Stimulated activated CD4-positive, alpha-beta T cell treated with anti-CD3 and anti-CD28 coated beads, TNF-alpha, amount 100 ng/mL, for 1 hour (primary cell): ENCODE data around the gene OR52W1.

Experiments used
- DNase-seq, 3 donors: peaks; one replicate each; pipeline ENCODE4 v3.0.0-alpha.2; 2020; ENCODE audit warnings: low read depth in 3 of 3, low spot score in 1 of 3

The OR52W1 gene, protein sequence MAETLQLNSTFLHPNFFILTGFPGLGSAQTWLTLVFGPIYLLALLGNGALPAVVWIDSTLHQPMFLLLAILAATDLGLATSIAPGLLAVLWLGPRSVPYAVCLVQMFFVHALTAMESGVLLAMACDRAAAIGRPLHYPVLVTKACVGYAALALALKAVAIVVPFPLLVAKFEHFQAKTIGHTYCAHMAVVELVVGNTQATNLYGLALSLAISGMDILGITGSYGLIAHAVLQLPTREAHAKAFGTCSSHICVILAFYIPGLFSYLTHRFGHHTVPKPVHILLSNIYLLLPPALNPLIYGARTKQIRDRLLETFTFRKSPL

DNA sequence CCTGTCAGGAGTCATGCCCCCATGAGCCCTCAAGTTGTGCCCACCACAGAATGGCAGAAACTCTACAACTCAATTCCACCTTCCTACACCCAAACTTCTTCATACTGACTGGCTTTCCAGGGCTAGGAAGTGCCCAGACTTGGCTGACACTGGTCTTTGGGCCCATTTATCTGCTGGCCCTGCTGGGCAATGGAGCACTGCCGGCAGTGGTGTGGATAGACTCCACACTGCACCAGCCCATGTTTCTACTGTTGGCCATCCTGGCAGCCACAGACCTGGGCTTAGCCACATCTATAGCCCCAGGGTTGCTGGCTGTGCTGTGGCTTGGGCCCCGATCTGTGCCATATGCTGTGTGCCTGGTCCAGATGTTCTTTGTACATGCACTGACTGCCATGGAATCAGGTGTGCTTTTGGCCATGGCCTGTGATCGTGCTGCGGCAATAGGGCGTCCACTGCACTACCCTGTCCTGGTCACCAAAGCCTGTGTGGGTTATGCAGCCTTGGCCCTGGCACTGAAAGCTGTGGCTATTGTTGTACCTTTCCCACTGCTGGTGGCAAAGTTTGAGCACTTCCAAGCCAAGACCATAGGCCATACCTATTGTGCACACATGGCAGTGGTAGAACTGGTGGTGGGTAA is at the start of gene OR52W1:
TSS of gene OR52W1 (plus strand) at position 51 of the 637 bp plus-strand sequence. CDS start at position 51, 0 bp downstream.
- no peak for DNase-seq

DNA sequence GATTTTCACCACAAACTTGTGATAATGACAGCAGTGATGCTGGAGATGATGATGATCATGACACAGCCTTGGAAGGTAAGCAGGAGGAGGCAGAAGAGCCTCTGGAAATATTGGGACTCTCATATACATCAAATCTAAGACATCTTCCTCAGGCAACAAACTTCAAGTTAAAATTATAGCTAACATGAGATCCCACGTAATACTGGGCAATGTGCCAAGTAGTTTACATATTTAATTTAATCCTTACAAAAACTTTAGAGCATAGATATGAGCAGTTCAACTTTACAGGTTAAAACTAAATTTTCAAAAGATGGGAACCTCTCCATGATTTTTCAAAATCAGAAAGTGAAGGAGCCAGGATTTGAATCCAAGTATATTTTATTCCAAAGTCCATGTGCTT is 47.9 kb upstream of the OR52W1 start:
- no peak for DNase-seq

DNA sequence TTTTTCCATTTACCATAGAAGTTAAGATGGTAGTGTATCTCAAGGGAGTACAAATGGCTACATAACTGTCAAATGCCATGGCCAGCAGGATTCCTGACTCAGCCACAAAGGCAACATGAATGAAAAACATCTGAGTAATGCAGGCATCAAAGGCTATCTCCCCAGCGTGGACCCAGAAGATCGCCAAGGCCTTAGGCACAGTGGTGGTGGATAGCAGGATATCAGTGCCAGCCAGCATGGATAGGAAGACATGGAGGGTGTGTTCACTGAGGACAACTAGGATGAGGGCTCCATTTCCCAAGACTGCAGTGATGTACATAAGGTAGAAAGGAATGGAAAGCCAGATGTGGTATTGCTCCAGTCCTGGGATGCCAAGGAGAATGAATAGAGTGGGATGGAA is 46.9 kb upstream of the OR52W1 start:
- no peak for DNase-seq

DNA sequence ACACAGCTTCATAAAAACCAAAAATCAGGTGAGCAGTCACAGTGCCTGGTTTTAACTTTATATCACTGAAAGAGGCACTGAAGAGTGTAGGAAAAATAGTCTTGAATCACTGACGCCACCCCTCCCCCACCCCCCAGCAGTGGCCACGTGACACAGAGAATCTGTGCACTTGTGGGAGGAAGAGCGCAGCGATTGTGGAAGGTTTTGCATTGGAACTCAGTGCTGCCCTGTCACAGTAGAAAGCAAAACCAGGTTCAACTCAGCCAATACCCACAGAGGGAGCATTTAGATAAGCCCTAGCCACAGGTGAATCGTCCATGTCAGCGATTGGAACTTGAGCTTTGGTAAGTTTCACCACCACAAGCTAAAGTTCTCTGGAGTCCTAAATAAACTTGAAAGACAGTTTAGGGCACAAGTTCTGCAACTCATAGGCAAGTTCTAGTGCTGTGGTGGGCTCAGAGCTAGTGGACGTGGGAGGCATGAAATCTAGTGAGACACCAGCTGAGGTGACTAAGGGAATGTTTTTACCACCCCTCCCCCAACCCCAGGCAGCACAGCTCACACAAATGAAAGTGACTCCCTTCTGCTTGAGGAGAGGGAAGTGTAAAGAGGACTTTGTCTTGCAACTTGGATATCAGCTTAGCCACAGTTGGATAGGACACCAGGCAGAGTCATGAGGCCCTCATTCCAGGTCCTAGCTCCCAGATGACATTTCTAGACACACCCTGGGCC is 42.2 kb upstream of the OR52W1 start:
- DNase-seq: no peak

DNA sequence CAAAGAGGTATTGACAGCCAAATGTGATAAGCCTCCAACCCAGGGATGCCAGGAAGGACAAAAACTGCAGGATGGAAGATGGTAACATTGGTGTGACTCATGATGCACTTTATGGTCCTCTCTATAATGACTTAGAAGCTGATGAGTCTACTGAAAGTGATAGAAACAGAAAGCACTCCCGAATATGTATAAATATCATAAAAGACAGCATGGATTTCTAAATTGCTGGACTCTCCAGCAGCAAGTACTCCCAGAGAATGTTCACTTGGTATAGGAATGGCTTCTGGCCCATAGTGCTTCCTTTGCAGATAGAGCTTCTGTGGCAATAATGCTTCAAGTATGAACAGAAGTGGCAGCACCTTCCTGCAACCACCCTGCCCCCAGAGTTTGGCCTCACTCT is 28.8 kb upstream of the OR52W1 start, which contains the start of gene OR52B2:
TSS of gene OR52B2 (minus strand) at position 101 of the 400 bp plus-strand sequence. CDS start at position 101, 0 bp downstream.
- no peak for DNase-seq

DNA sequence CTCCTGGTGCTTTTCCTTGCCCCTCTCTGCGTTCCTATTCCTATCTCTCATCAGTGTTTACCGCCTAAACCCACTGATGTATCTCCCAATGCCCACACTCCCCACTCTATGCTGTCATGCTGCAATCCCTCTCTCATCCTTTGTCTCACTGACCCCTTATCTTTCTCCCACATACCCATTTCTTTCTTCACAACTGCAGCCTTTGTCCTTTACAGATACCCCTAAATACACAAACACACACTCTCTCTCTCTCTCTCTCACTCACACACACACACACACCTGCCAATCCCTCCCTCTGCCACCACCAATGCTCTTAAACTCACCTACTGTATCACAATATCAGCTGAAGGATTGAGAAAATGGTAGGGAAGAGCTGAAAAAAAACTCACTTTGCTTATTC is 23.6 kb upstream of the OR52W1 start:
- no peak for DNase-seq

DNA sequence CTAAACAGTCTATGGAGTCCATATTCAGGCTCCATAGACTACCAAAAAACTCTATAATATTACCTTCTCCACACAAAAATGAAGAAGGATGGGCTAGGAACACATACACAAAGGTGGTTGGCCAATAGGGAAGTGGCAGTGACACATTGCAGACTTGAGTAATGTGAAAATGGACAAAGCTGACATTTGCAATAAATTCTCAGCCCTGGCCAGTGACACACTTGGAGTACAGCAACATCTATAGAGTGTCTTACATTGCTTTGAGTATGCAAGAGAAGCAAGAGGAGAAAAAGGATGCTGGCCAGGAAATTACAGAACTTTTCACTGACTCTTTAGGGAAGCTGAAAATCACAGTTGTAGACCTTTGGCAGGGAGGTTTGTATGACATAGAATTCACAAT is 7.3 kb upstream of the OR52W1 start:
- DNase-seq: no peak

DNA sequence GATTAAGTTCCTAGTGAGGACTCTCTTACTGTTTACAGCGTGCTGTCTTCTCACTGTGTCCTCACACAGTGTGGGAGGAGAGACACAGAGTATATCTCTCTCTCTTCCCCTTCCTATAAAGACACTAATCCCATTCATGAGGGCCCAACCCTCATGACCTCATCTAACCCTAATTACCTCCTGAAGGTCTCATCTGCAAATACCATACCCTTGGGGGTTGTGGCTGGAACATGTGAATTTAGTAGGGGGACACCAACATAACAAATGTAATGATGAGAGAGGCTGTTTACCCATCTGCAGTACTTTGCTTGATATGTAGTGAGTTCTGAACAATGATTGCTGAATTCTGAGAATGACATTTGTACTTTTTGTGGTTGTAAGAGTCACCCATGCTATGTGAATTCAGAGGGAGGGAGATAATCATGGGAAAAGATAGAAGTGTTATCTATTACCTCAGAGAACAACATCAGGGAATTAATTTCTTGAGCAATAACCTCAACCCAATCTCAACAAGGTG is 4.9 kb upstream of the OR52W1 start:
- no peak for DNase-seq

DNA sequence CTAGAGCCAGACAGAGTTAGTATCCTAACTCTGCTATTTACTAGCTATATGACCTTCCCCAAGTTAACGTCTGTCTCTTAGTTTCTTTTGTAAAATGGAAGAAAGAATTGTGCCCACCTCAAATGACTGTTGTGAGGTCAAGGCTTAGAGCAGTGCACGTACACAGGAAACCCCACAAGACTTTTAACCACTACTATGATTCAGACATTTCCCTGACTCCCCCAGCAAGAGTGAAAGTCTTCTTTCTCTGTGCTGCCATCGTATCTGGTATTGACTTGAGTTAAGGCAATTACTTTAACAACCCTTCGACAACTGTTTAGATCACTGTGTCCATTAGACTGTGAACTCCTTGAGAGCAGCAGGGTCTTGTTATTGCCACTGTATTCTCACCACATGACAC is 2.6 kb upstream of the OR52W1 start:
- DNase-seq: no peak

DNA sequence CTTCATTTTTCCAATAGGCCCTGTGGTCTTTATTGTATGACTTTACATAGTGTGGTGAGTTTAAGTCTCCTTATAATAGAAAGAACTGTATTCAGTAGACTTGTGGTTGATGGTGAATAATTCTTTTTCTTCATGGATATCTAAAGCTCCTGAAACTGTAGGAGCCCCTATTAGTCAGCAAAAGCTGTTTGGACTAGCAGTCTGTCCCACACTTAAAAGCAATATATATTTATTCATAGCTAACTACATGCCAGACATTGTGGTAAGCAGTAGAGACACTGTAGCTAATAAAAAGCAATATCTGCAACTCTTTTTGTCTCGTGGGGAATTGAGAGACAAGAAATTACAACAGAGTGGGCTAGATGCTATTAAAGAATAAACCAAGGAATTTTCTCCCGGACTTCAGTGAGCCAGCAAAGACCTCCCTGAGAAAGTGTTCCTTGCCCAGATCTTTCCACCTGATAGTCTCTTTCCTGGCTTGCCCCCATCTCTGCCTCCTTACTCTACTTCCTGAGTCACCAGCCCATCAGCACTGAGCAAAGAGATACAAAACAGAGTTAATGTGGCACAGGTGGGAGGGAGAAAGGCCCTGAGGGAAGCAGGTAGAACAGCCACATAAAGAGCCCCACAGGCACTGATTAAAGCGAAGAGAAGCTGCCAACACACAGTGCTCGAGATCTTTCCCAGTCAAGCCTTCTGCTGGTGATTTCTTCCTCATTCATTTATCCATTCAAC is 1.4 kb upstream of the OR52W1 start:
- DNase-seq: no peak

DNA sequence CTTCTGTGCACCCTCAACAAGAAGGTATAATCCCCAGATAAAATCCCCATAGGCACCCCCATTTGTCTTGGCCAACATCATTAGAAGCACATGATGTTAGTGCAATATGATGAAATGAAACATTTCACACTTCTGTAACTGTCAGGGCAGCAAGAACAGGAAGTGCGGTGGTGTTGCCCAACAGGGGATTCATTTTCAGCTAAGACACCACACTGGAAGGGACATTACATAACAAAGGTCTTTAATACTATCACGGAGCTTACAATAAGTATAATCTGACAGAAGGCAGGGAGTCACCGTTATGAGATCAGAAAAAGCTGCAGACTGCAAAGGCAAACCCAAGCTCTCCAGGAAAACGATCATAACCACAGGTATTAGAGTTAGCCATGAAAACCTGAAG is 2.0 kb downstream of the OR52W1 start:
- no peak for DNase-seq

DNA sequence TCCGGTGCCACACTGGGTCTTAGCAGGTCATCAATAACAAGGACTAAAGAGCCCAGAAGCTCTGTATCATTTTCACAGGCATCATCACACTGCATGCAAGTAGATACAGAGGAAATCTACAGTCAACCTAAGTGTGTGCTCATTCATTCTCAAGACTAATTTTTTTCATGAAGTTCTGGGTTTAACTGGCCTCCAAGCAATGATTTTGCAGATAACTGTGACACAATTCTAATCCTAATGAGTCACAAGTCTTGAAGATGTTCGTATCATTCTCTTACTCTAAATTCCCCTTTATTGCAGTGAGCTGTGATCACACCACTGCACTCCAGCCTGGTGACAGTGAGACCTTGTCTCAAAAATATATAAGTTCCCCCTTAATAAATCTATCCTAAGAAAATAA is 2.5 kb downstream of the OR52W1 start:
- no peak for DNase-seq

DNA sequence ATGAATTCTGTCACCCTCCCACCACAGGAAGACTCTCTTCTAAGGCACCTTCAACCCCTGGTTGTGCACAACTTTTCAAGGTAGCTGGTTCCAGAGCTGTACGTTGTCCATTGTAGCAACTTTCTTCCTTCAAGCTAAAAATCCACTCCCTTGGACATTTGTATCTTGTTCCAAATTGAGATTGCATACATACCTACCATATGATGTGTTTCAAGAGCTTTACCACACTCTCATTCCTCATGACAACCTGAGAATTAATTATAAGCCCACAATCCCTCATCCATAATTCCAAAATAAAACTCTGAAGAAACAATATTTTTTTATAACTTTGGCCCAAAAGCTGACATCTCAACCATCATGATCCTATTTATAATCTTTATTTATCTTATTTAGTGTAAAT is 3.0 kb downstream of the OR52W1 start:
- no peak for DNase-seq

DNA sequence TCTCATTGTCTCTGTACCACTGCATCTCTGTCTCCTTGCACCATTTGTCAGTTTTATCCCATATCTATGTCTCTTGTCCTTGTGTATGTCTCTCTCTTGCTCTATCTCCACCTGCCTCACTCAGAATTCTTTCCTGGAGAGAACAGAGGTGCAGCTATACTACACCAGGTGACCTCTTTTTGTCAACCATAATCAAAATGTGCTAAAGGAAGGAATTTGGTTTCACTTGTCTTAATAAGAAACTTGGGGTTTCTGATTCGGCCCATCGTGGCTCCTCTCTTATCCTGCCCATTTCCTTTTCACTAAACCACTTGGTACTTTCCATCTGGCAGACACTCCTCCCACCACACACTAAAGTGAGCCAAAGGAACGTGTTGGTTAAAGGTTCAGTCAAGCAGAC is 4.3 kb downstream of the OR52W1 start:
- no peak for DNase-seq

DNA sequence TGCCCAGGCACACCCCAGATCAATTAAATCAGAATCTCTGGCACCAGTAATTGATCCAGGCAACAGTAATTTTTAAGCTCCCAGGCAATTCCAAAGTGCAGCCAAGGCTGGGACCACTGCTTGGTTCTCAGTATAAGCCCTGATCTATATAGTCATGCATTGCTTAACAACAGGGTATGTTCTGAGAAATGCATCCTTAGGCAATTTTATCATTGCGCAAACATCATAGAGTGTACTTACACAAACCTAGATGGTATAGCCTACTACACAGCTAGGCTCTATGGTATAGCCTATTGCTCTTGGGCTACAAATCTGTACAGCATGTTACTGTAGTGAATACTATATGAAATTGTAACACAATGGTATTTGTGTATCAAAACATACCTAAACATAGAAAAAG is 5.7 kb downstream of the OR52W1 start:
- DNase-seq: no peak

DNA sequence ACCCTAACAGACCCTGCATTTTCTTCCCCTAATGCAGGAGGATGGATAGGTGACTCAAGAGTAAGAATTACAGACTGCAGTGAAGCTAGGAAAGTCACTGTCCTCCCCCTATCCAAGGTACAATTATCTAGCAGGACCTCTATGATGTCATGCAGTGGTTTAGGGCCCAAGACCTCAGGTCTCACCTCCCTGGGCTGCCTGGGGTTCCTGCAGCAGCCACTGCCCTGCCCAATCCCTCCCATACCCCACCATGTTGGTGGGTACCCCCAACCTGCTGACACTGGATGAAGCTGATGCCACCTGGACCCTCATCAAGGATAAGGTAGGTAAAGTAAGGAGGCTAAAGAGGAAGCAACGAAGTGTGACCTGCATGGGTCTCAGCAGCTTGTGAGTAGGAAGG is 6.3 kb downstream of the OR52W1 start, which contains the start of gene C11orf42:
TSS of gene C11orf42 (plus strand) at position 192 of the 400 bp plus-strand sequence. CDS start at position 251, 59 bp downstream.
- DNase-seq: no peak

DNA sequence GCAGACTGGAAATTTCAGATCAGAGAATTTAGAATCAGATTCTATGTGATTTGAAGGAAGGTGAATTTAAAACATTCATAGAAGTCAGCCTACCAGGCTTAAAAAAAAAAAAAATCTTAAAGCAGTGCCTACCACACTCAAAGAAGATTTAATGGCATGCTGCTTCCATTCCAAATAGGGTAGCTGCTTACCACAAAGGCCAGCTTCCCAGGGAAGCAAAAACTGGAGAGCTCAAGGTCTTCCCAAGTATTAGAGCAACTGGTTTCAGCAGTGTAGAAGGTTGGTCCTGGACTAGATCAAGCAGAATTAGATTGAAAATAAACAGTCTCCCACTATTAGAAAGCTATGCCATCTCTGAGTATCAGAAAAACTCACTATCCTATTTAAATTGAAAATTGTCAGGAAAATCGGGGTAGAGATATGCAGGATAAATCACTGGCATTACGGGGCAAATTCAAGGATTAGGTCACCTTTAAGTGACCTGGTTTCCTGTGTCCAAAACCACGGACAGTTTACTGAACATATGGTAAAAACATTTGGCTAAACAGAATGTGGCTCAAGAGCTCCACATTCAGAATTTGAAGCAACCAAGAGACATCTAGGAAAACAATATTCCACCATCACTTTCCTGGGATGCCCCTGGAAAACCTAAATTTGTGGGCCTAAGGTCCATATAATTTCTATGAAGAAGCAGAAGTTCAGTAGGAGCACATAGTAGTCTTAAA is 7.6 kb downstream of the OR52W1 start:
- no peak for DNase-seq

DNA sequence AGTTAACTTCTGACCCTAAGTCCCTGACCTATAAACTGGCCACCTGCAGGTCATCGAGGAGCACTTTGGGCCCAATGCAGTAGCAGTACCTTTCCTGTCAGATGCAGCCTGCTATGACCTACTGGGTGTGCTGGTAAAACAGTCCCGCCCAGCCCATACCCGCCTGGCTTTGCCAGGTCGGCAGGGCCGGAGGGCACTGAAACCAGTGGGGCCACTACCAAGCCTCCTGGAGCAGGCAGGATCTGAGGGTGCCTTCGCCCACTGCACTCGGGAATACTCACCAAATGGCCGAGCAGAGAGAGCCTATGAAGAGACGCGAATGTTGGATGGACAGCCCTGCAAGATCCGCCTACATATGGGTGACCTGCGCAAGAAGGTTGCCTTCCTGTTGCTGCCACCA is 10.8 kb downstream of the OR52W1 start:
- DNase-seq: no peak

DNA sequence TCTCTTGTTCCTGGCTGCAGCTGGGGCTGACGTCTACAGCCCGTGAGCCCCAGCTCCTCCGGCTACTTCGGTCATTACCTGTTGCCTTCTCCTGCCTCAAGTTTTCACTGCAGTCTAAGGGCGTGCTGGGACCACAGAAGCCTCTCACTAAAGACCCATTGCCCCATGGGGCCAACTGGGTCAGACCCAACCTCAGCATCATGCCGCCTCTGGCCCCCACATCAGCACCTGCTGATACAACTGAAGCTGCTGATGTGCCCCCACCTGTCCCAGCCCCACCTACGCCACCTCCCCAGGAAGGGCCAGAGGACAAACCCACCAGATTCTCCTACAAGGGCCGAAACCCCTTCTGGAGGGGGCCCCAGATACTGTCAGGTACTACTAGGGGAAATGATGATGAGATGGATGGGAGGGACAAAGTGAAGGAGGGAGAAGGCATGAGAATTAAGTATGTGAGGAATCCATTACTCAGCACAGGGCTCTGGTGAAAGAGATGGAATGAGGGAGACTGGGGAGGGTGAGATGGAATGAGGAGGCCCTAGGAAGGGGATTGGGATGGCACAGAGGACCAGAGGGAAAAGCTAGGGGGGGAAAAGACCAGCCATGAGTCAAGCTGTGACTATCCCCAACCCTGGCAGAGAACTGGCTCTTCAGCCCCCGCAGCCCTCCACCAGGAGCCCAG is 11.4 kb downstream of the OR52W1 start:
- DNase-seq: no peak

DNA sequence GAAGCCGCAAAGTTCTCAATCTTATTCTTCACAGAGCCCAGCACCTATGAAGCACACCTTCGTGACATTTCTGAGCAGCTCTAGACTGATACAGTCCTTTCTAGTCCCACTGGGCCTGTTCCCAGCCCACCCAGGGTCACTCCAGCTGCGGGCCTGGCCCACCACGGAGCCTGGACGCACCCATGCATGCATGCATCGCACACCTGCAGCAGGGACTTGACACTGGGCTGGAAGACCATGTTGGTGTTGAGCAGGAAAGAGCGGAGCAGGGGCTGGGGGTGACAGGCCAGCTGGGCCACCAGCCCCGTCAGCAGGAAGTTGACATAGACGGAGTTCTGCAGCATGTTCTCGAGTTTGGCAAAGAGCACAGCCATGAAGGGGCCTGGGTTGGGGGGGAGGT is 15.5 kb downstream of the OR52W1 start:
- no peak for DNase-seq
